Body of pancreas (tissue), 4 donors: Measurements from ENCODE around the gene EFCAB13. TPM values are rescaled to one million over a fixed set of nuclear protein-coding genes. Genes with fewer than 3 reads are reported as not detected.
"Not testable (repeated sequence)": the region's sequence is repeated elsewhere in the genome, so short reads cannot be mapped to it uniquely, and the experiment has no call there.

Experiments
- ATAC-seq: fragments of 150-250 bp; one replicate; pipeline ENCODE4 v1.9.1; 2016
- DNase-seq, 4 donors: peaks; one replicate each; pipeline ENCODE4 v3.0.0-alpha.2; 2019
- H3K27ac ChIP-seq, 4 donors: fragments of 200-600 bp; sonication (generic); 1 replicate in 3 of 4; 2 replicates in 1 of 4; pipeline versions ENCODE4 v1.5.1 to v1.6.1; 2016 to 2019; ENCODE audit warnings: mild to moderate bottlenecking in 1 of 4, mixed read lengths in 1 of 4, moderate library complexity in 1 of 4
- H3K27me3 ChIP-seq, 2 donors: fragments of 200-600 bp; sonication (generic); one replicate each; pipeline ENCODE4 v1.6.0; 2016; ENCODE audit warnings: mild to moderate bottlenecking in 1 of 2
- H3K36me3 ChIP-seq, 2 donors: fragments of 200-600 bp; sonication (generic); replicated peaks in 1 of 2; 2 replicates each; pipeline ENCODE4 v1.5.1; 2016; ENCODE audit warnings: low read depth in 2 of 2; ENCODE audit not compliant: insufficient read depth in 1 of 2
- H3K4me1 ChIP-seq: fragments of 200-600 bp; sonication (generic); one replicate; pipeline ENCODE4 v1.6.0; 2016
- H3K4me3 ChIP-seq, 2 donors: fragments of 200-600 bp; sonication (generic); 1 replicate in 1 of 2; 2 replicates in 1 of 2; pipeline ENCODE4 v1.5.1; 2016 to 2019
- H3K9me3 ChIP-seq, 3 donors: fragments of 200-600 bp; sonication (generic); 1 replicate in 2 of 3; 2 replicates in 1 of 3; pipeline ENCODE4 v1.5.1; 2016
- CTCF ChIP-seq, 7 experiments: fragments of 450-650 bp in 4 of 7; fragments of 200-600 bp in 3 of 7; sonication (generic) in 3 of 7; IDR thresholded peaks; one replicate each; pipeline ENCODE4 v1.5.1; 2016 to 2019; ENCODE audit warnings: antibody characterized with exemption in 7 of 7
- POLR2A ChIP-seq, 3 donors: fragments of 450-650 bp; IDR thresholded peaks; one replicate each; pipeline ENCODE4 v1.6.1; 2016; ENCODE audit warnings: antibody characterized with exemption in 3 of 3, mild to moderate bottlenecking in 2 of 3
- WGBS, 2 donors: methylation state at CpG; one replicate each; pipeline ENCODE4 v1.1.5; 2017; 5-methylcytosine and 5-hydroxymethylcytosine counted together
- intact Hi-C: fragments of 100-400 bp; cut with DNase I; formaldehyde crosslinking; loops from one replicate; pipeline ENCODE4 v1.15.1; 2023
- total RNA-seq, 2 donors: library from RNA; depleted of rRNA; stranded (reverse); fragments of >200 nt; gene quantifications; one replicate each; pipeline ENCODE4 v1.1.0, GENCODE V29; 2016

The EFCAB13 gene
- total RNA-seq, 2 donors from 2014 or later, result 2.6 to 10.6 TPM

GRCh38 chr17:47470836-47471235 is 147.1 kb downstream of the EFCAB13 start:
- intact Hi-C loops, result no loop called here
- WGBS, 2 donors, result 93 to 94% methylated on average over 5 of the region's 5 CpGs
- DNase-seq (no peak), ATAC-seq (no peak)
- TF ChIP-seq POLR2A (IDR thresholded peaks at IDR 0.05), result no peak
- no peak for TF ChIP-seq CTCF (IDR thresholded peaks at IDR 0.05)
- Histone ChIP-seq H3K4me3 (no peak overlapping the region), H3K27ac (no peak overlapping the region), H3K4me1 (no peaks in the 10 kb centered on the region), H3K27me3 (no peaks in the 10 kb centered on the region), H3K36me3 (no peaks in the 10 kb centered on the region), H3K9me3 (no peaks in the 10 kb centered on the region)

GRCh38 chr17:47472073-47472472 is 148.3 kb downstream of the EFCAB13 start:
- DNase-seq, H3K4me1 ChIP-seq, H3K9me3 ChIP-seq, intact Hi-C loops, H3K27me3 ChIP-seq, ATAC-seq, H3K4me3 ChIP-seq, H3K36me3 ChIP-seq, H3K27ac ChIP-seq: not testable (repeated sequence)
- 92 to 95% methylated on average over 3 to 6 of the region's 6 CpGs for WGBS, 2 donors

Other genes with a start within 250 kb of the EFCAB13 start
- 10 to 100 TPM; 11.5 to 27.2 TPM for gene CDC27, start 134.7 kb upstream of the EFCAB13 start, total RNA-seq
- not detected for gene MYL4, start 114.6 kb upstream of the EFCAB13 start, total RNA-seq
- gene ITGB3, start 70.1 kb upstream of the EFCAB13 start, total RNA-seq, result 1 to 10 TPM; 2.0 to 2.1 TPM
- 10 to 100 TPM; 77.5 to 92.4 TPM for gene NPEPPS, start 207.2 kb downstream of the EFCAB13 start, total RNA-seq